K562 (cell line): Measurements from ENCODE around the gene OR51L1. TPM values are rescaled to one million over a fixed set of nuclear protein-coding genes. Genes with fewer than 3 reads are reported as not detected.

ENCODE experiments used
- ATAC-seq: fragments of 200-7000 bp; cut with Tn5 transposase; 3 replicates; pipeline ENCODE4 v1.9.1; 2020; ENCODE audit warnings: moderate library complexity
- BruUV-seq: library from RNA; stranded (reverse); fragments of 400-500 nt; replicated peaks from 2 replicates; lab custom pipeline; 2021; lab: Mats Ljungman, UMichigan
- CTCF ChIA-PET: fragments of 300-600 bp; formaldehyde crosslinking; extraction: SDS; loops from one replicate; lab custom pipeline; 2021; ENCODE audit warnings: low intra/inter-chr PET ratio; lab: Yijun Ruan, JAX
- POLR2A ChIA-PET: fragments of 300-600, 350-650 bp; sonication (Branson Sonifier 250); formaldehyde crosslinking; extraction: SDS; loops from one replicate; lab custom pipeline; 2021; ENCODE audit warnings: antibody characterized with exemption, inconsistent platforms; lab: Yijun Ruan, JAX
- DNase-seq, 4 experiments: peaks; one replicate each; pipeline versions ENCODE4 v3.0.0 to v3.0.0-alpha.2; 2011 to 2018; ENCODE audit warnings: low spot score in 3 of 4, mixed read lengths in 3 of 4; ENCODE audit errors: extremely low read depth in 1 of 4
- FAIRE-seq: peaks from 2 replicates; lab custom pipeline; 2011; peaks lifted over from hg19 to GRCh38; lab: Jason Lieb, UNC
- H2AFZ ChIP-seq: 2 replicates; pipeline ENCODE4 v1.6.0; 2011; ENCODE audit warnings: low read depth, low read length, control low read depth, inconsistent platforms
- H3K27ac ChIP-seq: fragments of 200-600 bp; 3 replicates; pipeline ENCODE4 v1.8.0; 2011; ENCODE audit warnings: low read depth, mild to moderate bottlenecking, control low read depth, inconsistent platforms, low read length, moderate library complexity, mixed read lengths; ENCODE audit errors: extremely low read depth
- H3K27me3 ChIP-seq, 2 experiments: fragments of 300-600 bp in 1 of 2; 2 replicates in 1 of 2; 3 replicates in 1 of 2; pipeline versions ENCODE4 v1.6.0 to v1.8.0; 2011; ENCODE audit warnings: inconsistent platforms in 2 of 2, low read length in 2 of 2, mild to moderate bottlenecking in 1 of 2, mixed read lengths in 1 of 2, moderate library complexity in 1 of 2; ENCODE audit not compliant: control insufficient read depth in 2 of 2, insufficient read depth in 2 of 2
- H3K36me3 ChIP-seq: fragments of 300-600 bp; 3 replicates; pipeline ENCODE4 v1.8.0; 2011; ENCODE audit warnings: mild to moderate bottlenecking, low read length, inconsistent platforms; ENCODE audit not compliant: control insufficient read depth, insufficient read depth
- H3K4me1 ChIP-seq, 2 experiments: fragments of 200-600 bp in 1 of 2; replicated peaks in 1 of 2; 2 replicates in 1 of 2; 3 replicates in 1 of 2; pipeline versions ENCODE4 v1.5.1 to v1.8.0; 2011; ENCODE audit warnings: inconsistent platforms in 2 of 2, low read length in 2 of 2, mild to moderate bottlenecking in 1 of 2, mixed read lengths in 1 of 2, moderate library complexity in 1 of 2; ENCODE audit not compliant: control insufficient read depth in 2 of 2, insufficient read depth in 2 of 2
- H3K4me2 ChIP-seq: 2 replicates; pipeline ENCODE4 v1.6.1; 2011; ENCODE audit warnings: low read length, control low read depth, inconsistent platforms, mixed read lengths; ENCODE audit not compliant: insufficient read depth
- H3K4me3 ChIP-seq: fragments of 200-600 bp; sonication (generic), shearing (Covaris generic); 2 replicates; pipeline ENCODE4 v1.5.1; 2016; ENCODE audit warnings: control low read depth, inconsistent platforms
- H3K79me2 ChIP-seq: fragments of 200-600 bp; 3 replicates; pipeline ENCODE4 v1.8.0; 2011; ENCODE audit warnings: low read length, inconsistent platforms; ENCODE audit not compliant: control insufficient read depth, insufficient read depth
- H3K9ac ChIP-seq, 2 experiments: 2 replicates each; pipeline versions ENCODE4 v1.6.0 to v1.6.1; 2011; ENCODE audit warnings: low read depth in 2 of 2, low read length in 2 of 2, control low read depth in 1 of 2, inconsistent platforms in 1 of 2, mild to moderate bottlenecking in 1 of 2, mixed read lengths in 1 of 2; ENCODE audit not compliant: insufficient read depth in 1 of 2
- H3K9me1 ChIP-seq: one replicate; pipeline ENCODE4 v1.6.0; 2011; ENCODE audit warnings: inconsistent platforms, mild to moderate bottlenecking, low read length, moderate library complexity; ENCODE audit not compliant: control insufficient read depth, insufficient read depth
- H3K9me3 ChIP-seq: replicated peaks from 2 replicates; pipeline ENCODE4 v1.5.1; 2011; ENCODE audit warnings: low read depth, low read length, inconsistent platforms; ENCODE audit not compliant: control insufficient read depth, insufficient read depth
- H4K20me1 ChIP-seq: replicated peaks from 2 replicates; pipeline ENCODE4 v1.6.1; 2011; ENCODE audit warnings: low read length, inconsistent platforms, mixed read lengths; ENCODE audit not compliant: control insufficient read depth, insufficient read depth
- BDP1 ChIP-seq: IDR thresholded peaks from 3 replicates; pipeline ENCODE4 v1.6.1; 2011; ENCODE audit not compliant: insufficient read length, insufficient read depth
- BRCA1 ChIP-seq, 2 experiments: fragments of 450-650 bp in 1 of 2; sonication (generic) in 1 of 2; formaldehyde crosslinking in 1 of 2; IDR thresholded peaks; 2 replicates each; pipeline versions ENCODE4 v1.5.0 to v1.6.1; 2017 to 2020; ENCODE audit warnings: mild to moderate bottlenecking in 1 of 2, missing genetic modification reagents in 1 of 2
- DNMT1 ChIP-seq: fragments of 450-650 bp; IDR thresholded peaks from 2 replicates; pipeline ENCODE4 v1.6.1; 2016; ENCODE audit warnings: antibody characterized with exemption, mild to moderate bottlenecking
- FOXK2 ChIP-seq, 2 experiments: fragments of 450-650 bp; IDR thresholded peaks in 1 of 2; conservative IDR thresholded peaks in 1 of 2; 2 replicates each; pipeline ENCODE4 v1.6.1; 2016; ENCODE audit warnings: low read depth in 2 of 2, mild to moderate bottlenecking in 1 of 2
- FOXP4 ChIP-seq: sonication (generic); formaldehyde crosslinking; IDR thresholded peaks from 2 replicates; pipeline ENCODE4 v1.8.0; 2022; ENCODE audit warnings: mild to moderate bottlenecking, missing genetic modification reagents, borderline replicate concordance
- GTF2E2 ChIP-seq: fragments of 200-800 bp; sonication (Bioruptor generic); IDR thresholded peaks from 2 replicates; pipeline ENCODE4 v1.6.1; 2016; ENCODE audit warnings: missing genetic modification characterization, missing compliant biosample characterization
- HBP1 ChIP-seq: fragments of 450-650 bp; formaldehyde crosslinking; IDR thresholded peaks from 2 replicates; pipeline ENCODE4 v1.4.0; 2022; ENCODE audit warnings: missing genetic modification characterization
- JUNB ChIP-seq: fragments of 450-650 bp; formaldehyde crosslinking; conservative IDR thresholded peaks from 2 replicates; pipeline ENCODE4 v1.4.0; 2020; ENCODE audit warnings: mild to moderate bottlenecking
- MAFG ChIP-seq: fragments of 450-650 bp; conservative IDR thresholded peaks from 2 replicates; pipeline ENCODE4 v1.6.1; 2016; ENCODE audit warnings: missing genetic modification characterization, missing compliant biosample characterization
- NFYB ChIP-seq: IDR thresholded peaks from 2 replicates; pipeline ENCODE4 v1.6.1; 2011; ENCODE audit warnings: mild to moderate bottlenecking, moderate library complexity; ENCODE audit not compliant: insufficient read length; ENCODE audit errors: extremely low read depth
- PPARD ChIP-seq: fragments of 250-450 bp; sonication (Bioruptor Pico); IDR thresholded peaks from 2 replicates; pipeline ENCODE4 v1.8.0; 2022; ENCODE audit warnings: inconsistent platforms, mild to moderate bottlenecking, moderate library complexity
- RBBP5 ChIP-seq: fragments of 200-600 bp; sonication (generic); IDR thresholded peaks from 2 replicates; pipeline ENCODE4 v1.6.1; 2012; ENCODE audit warnings: borderline replicate concordance, mild to moderate bottlenecking, low read length, control low read depth, inconsistent platforms; ENCODE audit not compliant: insufficient read depth, poor library complexity, severe bottlenecking
- RBM17 ChIP-seq: fragments of 200-400 bp; formaldehyde crosslinking; IDR thresholded peaks from 2 replicates; pipeline ENCODE4 v1.6.1; 2017; ENCODE audit warnings: low read depth, mild to moderate bottlenecking, low read length, borderline replicate concordance
- ZNF174 ChIP-seq: fragments of 250-450 bp; sonication (Bioruptor Pico); IDR thresholded peaks from 2 replicates; pipeline ENCODE4 v1.4.0; 2020; ENCODE audit warnings: mild to moderate bottlenecking
- ZNF347 ChIP-seq: fragments of 450-650 bp; formaldehyde crosslinking; IDR thresholded peaks from 2 replicates; pipeline ENCODE4 v1.4.0; 2020; ENCODE audit warnings: low read depth, mild to moderate bottlenecking, moderate library complexity
- ZNF583 ChIP-seq: fragments of 250-450 bp; sonication (Bioruptor Pico); IDR thresholded peaks from 2 replicates; pipeline ENCODE4 v1.4.0; 2020
- ZNF696 ChIP-seq: fragments of 250-450 bp; sonication (Bioruptor Pico); conservative IDR thresholded peaks from 2 replicates; pipeline ENCODE4 v1.4.0; 2020; ENCODE audit warnings: mild to moderate bottlenecking, moderate library complexity
- ZNF707 ChIP-seq: fragments of 250-450 bp; sonication (Bioruptor Pico); conservative IDR thresholded peaks from 2 replicates; pipeline ENCODE4 v1.8.0; 2022; ENCODE audit warnings: inconsistent platforms, mild to moderate bottlenecking, moderate library complexity
- WGBS: fragments of 100-300 bp; shearing (Covaris generic); methylation state at CpG from one replicate; pipeline ENCODE4 v1.1.6; 2016; ENCODE audit warnings: low coverage, mixed read lengths; ENCODE audit not compliant: insufficient coverage; ENCODE audit errors: missing lambda C conversion rate; 5-methylcytosine and 5-hydroxymethylcytosine counted together
- in situ Hi-C: fragments of 300-500 bp; cut with MboI; formaldehyde crosslinking; loops from 4 replicates; pipeline ENCODE4 v1.15.0; 2018; ENCODE audit warnings: inconsistent platforms, mixed read lengths
- intact Hi-C: fragments of 100-400 bp; cut with micrococcal nuclease; formaldehyde crosslinking; loops from 2 replicates; pipeline ENCODE4 v1.14.2; 2022
- polyA plus RNA-seq, 8 experiments: library from polyadenylated mRNA; depleted of rRNA in 4 of 8; stranded (reverse) in 5 of 8; unstranded in 3 of 8; fragments of >200 nt; fragmentation: Nextera tagmentation in 2 of 8; fragmentation: Illumina TruSeq in 1 of 8; extraction: Ambion mirVana in 2 of 8; extraction: Trizol in 1 of 8; gene quantifications; 2 replicates each; pipeline versions ENCODE4 v1.2.1 to v1.2.3, GENCODE V29; 2011 to 2014; ENCODE audit warnings: inconsistent platforms in 1 of 8, missing spikeins in 1 of 8
- total RNA-seq, 7 experiments: library from RNA; depleted of rRNA in 6 of 7; stranded (reverse); fragments of >200 nt in 6 of 7; fragmentation: Illumina TruSeq in 2 of 7; extraction: Trizol in 2 of 7; gene quantifications; 2 replicates each; pipeline versions ENCODE4 v1.2.1 to v1.2.3, GENCODE V29; 2011 to 2021; ENCODE audit warnings: low replicate concordance in 1 of 7

The OR51L1 gene
- total and polyA plus RNA-seq, 9 of the 15 experiments (the other 6 are each of a cell fraction or from before 2014, with no cell fraction given): not detected

GRCh38 chr11:5037926-5038325 lies 43.3 kb downstream of the OR51L1 start (continued):
- TF ChIP-seq RBBP5 (no peak), MAFG (peak; percentile 56), ZNF174 (CRISPR knock-in tag) (no peak), ZNF347 (CRISPR knock-in tag) (no peak)

GRCh38 chr11:5038341-5038740 lies 43.7 kb downstream of the OR51L1 start:
- H3K9ac ChIP-seq: no peak overlapping the region
- in situ Hi-C loops: no loop called here
- no peaks in the 10 kb centered on the region for H3K4me1 ChIP-seq
- intact Hi-C loops: no loop called here
- BruUV-seq: no TSS peak
- H2AFZ ChIP-seq: no peak overlapping the region
- CTCF ChIA-PET: no interaction called here
- H4K20me1 ChIP-seq: no peaks in the 10 kb centered on the region
- no peaks in the 10 kb centered on the region for H3K36me3 ChIP-seq
- no peaks in the 10 kb centered on the region for H3K79me2 ChIP-seq
- POLR2A ChIA-PET: no interaction called here
- H3K9me1 ChIP-seq: no peaks in the 10 kb centered on the region
- no peak overlapping the region for H3K4me3 ChIP-seq
- ATAC-seq (no peak), DNase-seq (no peak), FAIRE-seq (no peak)
- H3K4me2 ChIP-seq: no peak overlapping the region
- no peaks in the 10 kb centered on the region for H3K9me3 ChIP-seq
- 17% methylated on average over 1 of the region's 1 CpG for WGBS
- peaks cover 2 to 5% of the 10 kb centered on the region in 2 experiments; a peak in 2 of 5 replicates for H3K27me3 ChIP-seq
- no peak overlapping the region for H3K27ac ChIP-seq
- TF ChIP-seq PPARD (CRISPR knock-in tag) (no peak), ZNF707 (CRISPR knock-in tag) (no peak), ZNF583 (CRISPR knock-in tag) (no peak), ZNF696 (CRISPR knock-in tag) (no peak), GTF2E2 (tag) (no peak), DNMT1 (no peak), BDP1 (no peak), NFYB (no peak), FOXK2 (conservative IDR thresholded peaks at IDR 0.05 in 1 of 2, IDR thresholded peaks at IDR 0.05 in 1 of 2; ENCODE audit: low read depth in 2 of 2) (no peak), HBP1 (CRISPR knock-in tag) (no peak), BRCA1 (IDR thresholded peaks at IDR 0.05) (no peak), BRCA1 (CRISPR knock-in tag; IDR thresholded peaks at IDR 0.05) (no peak), FOXP4 (CRISPR knock-in tag) (no peak), RBM17 (no peak), JUNB (CRISPR knock-in tag) (no peak)
